ENCODE data around the gene KCNK16.

DNA sequence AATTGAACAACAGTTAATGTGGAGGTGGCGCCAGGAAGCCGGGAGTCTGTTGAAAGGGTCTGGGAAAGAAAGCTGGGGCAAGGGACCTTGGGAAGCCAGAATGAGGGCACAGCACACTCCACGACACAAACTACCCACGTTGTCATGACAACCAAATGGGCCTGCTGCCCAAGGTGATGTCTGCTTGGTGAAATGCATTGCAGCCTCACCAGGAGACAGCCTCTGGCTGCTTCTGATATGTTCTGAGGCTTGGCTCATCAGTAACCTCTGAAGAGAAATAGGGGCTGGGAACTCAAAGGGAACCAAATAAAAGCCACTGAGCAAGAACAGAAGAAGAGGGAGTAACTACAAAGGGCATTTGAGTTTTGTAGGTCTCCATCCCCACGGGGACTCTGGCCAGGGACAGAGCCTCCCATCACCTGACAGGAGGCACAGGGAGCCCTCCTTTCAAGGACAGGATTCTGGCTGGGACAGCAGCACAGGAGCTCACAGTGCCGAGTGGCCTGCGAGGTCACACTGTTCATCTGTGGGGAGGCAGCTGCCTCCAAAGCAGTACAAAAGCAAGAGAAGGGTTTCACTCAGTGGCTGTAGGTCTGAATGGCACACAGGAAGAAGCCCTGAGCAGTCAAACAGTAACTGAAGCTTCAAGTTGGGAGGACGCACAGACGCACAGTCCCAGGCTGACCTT lies 44.6 kb upstream of the KCNK16 start:
- no peak for TF ChIP-seq ZFP3 (tag by site-specific recombination; IDR thresholded peaks at IDR 0.05; ENCODE audit: low read depth)
- TF ChIP-seq CTCF (tag by site-specific recombination; IDR thresholded peaks at IDR 0.05) = no peak
- no peak for TF ChIP-seq ZNF274 (IDR thresholded peaks at IDR 0.05; ENCODE audit: low read length)
- no peak for TF ChIP-seq ZNF274 (tag by site-specific recombination; IDR thresholded peaks at IDR 0.05; ENCODE audit: borderline replicate concordance)
- no peak for TF ChIP-seq ZNF776 (tag by site-specific recombination; IDR thresholded peaks at IDR 0.05; ENCODE audit: borderline replicate concordance)
- TF ChIP-seq SCRT1 (tag by site-specific recombination; IDR thresholded peaks at IDR 0.05; ENCODE audit: borderline replicate concordance) = no peak
- no peak for TF ChIP-seq ZNF560 (tag by site-specific recombination; IDR thresholded peaks at IDR 0.05; ENCODE audit: borderline replicate concordance)
- TF ChIP-seq ZNF266 (tag by site-specific recombination; IDR thresholded peaks at IDR 0.05; ENCODE audit: low read depth) = no peak
- no peak for TF ChIP-seq MEIS1 (CRISPR knock-in tag; IDR thresholded peaks at IDR 0.05; ENCODE audit: borderline replicate concordance)
- no peak for TF ChIP-seq KLF10 (tag by site-specific recombination; IDR thresholded peaks at IDR 0.05)
- TF ChIP-seq ZNF639 (tag by site-specific recombination; IDR thresholded peaks at IDR 0.05) = no peak
- TF ChIP-seq ZNF530 (tag by site-specific recombination; IDR thresholded peaks at IDR 0.05; ENCODE audit: low read depth) = no peak
- no peak for TF ChIP-seq ZBTB10 (tag by site-specific recombination; IDR thresholded peaks at IDR 0.05)

Data from HEK293 (cell line).